A673 (cell line): ENCODE data around the gene ZIC5. TPM values are rescaled to one million over a fixed set of nuclear protein-coding genes. Genes with fewer than 3 reads are reported as not detected.
A peak's percentile ranks its signal among the peaks of the same experiment; 100 is the strongest.

Source experiments
- BruUV-seq: library from RNA; stranded (reverse); fragments of 400-500 nt; replicated peaks from 2 replicates; lab custom pipeline; 2021; lab: Mats Ljungman, UMichigan
- CTCF ChIA-PET: fragments of 300-600 bp; sonication (Branson Sonifier 250); formaldehyde crosslinking; loops from one replicate; lab custom pipeline; 2022; ENCODE audit warnings: antibody characterized with exemption; lab: Charles Lee
- POLR2A ChIA-PET: fragments of 300-600 bp; sonication (Branson Sonifier 250); formaldehyde crosslinking; loops from one replicate; lab custom pipeline; 2022; ENCODE audit warnings: antibody characterized with exemption; ENCODE audit not compliant: low non-redundant PET; lab: Charles Lee
- DNase-seq: peaks from one replicate; pipeline ENCODE4 v3.0.0-alpha.2; 2015; ENCODE audit warnings: low spot score
- H3K27ac ChIP-seq: fragments of 200-600 bp; sonication (generic); 2 replicates; pipeline ENCODE4 v1.5.1; 2016; ENCODE audit warnings: mixed run types, low read depth, mild to moderate bottlenecking, mixed read lengths, antibody characterized with exemption, low read length; ENCODE audit not compliant: poor library complexity, severe bottlenecking
- H3K27me3 ChIP-seq: fragments of 200-600 bp; sonication (generic); replicated peaks from 2 replicates; pipeline ENCODE4 v1.6.1; 2017; ENCODE audit warnings: mixed run types, low read depth, mild to moderate bottlenecking, mixed read lengths, antibody characterized with exemption, low read length; ENCODE audit not compliant: insufficient read depth, poor library complexity
- H3K36me3 ChIP-seq: fragments of 200-600 bp; sonication (generic); 2 replicates; pipeline ENCODE4 v1.6.1; 2016; ENCODE audit warnings: mixed run types, mild to moderate bottlenecking, mixed read lengths, antibody characterized with exemption, low read length; ENCODE audit not compliant: insufficient read depth, poor library complexity, severe bottlenecking
- H3K4me1 ChIP-seq: fragments of 200-600 bp; sonication (generic); 2 replicates; pipeline ENCODE4 v1.6.1; 2017; ENCODE audit warnings: mixed run types, mild to moderate bottlenecking, mixed read lengths, antibody characterized with exemption, low read length; ENCODE audit not compliant: insufficient read depth, poor library complexity, severe bottlenecking
- H3K4me3 ChIP-seq: fragments of 200-600 bp; sonication (generic); 2 replicates; pipeline ENCODE4 v1.5.1; 2016; ENCODE audit warnings: low read depth, mixed run types, mild to moderate bottlenecking, mixed read lengths, low read length; ENCODE audit not compliant: poor library complexity, severe bottlenecking
- H3K9me3 ChIP-seq: fragments of 200-600 bp; sonication (generic); 2 replicates; pipeline ENCODE4 v1.6.1; 2016; ENCODE audit warnings: mixed run types, low read depth, mild to moderate bottlenecking, mixed read lengths, antibody characterized with exemption, low read length; ENCODE audit not compliant: poor library complexity, severe bottlenecking
- EZH2 ChIP-seq: fragments of 200-600 bp; sonication (generic); IDR thresholded peaks from 2 replicates; pipeline ENCODE4 v1.6.1; 2017; ENCODE audit warnings: borderline replicate concordance, low read depth, mild to moderate bottlenecking, mixed read lengths, antibody characterized with exemption, low read length; ENCODE audit not compliant: poor library complexity, severe bottlenecking
- intact Hi-C: fragments of 100-400 bp; cut with micrococcal nuclease; formaldehyde crosslinking; loops from one replicate; pipeline ENCODE4 v1.10.0; 2022; ENCODE audit not compliant: unreplicated experiment
- total RNA-seq: library from RNA; stranded (reverse); gene quantifications from 2 replicates; pipeline ENCODE4 v1.2.3, GENCODE V29; 2021
- TF ChIP-seq, protein P1 (sequence below): fragments of 300-800, 200-600 bp; sonication (generic); conservative IDR thresholded peaks from 2 replicates; pipeline ENCODE4 v1.5.1; 2017; ENCODE audit warnings: low read depth, mild to moderate bottlenecking, antibody characterized with exemption, low read length, moderate library complexity, mixed read lengths

The ZIC5 gene
- total RNA-seq, 1 experiment from 2014 or later = 25.2 TPM

DNA sequence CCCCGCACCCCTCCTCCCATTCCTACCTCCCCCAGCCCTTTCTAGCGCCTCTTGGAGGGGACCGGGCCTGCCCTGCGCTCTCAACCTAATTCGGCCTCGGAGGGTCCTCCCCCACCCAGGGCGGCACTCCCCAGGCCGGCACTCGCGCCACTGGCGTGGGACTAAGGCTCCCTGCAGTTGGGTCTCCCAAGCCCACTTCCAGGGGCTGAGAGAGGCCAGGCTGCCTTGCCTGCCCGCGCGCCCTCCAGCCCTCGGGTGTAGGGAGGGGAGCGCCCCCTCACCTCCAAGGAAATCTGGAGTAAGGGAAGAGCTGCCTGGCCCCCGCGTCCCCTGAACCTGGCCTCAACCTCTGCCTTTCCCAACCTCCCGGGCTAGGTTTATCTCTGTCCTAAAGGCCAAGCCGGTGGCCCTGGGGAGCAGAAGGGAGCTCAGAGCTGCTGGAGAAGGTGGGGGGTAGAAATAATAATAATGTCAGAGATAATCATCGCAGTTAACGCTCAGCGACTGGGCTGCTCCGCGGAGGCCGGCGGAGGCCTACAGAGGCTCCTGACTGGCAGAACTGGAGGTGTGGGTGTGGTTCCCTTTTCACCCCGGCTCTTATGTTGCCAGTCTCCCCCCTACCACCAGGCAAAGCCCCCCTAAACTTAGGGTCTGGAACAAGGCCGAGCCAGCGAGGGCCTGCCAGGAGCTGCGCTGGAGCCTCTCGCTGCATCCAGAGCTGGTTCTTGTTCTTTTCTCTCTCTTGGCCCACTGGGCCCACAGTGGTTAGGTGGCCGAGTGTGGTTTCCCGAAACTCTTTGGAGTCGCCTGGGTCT lies 19.7 kb upstream of the ZIC5 start:
- intact Hi-C loops = loop anchor here (10.0 kb wide), 1 partner anchor 94 kb away; the partner anchor contains the start of gene PCCA
- DNase-seq = peak; percentile 64
- ChIA-PET CTCF (interaction anchor here (0.5 kb wide), 1 partner anchor 30 kb away, joined by 11 read pairs; no protein-coding TSS in a partner anchor), POLR2A (interaction anchor here (0.8 kb wide), 1 partner anchor 310 kb away, joined by 3 read pairs; no protein-coding TSS in a partner anchor)
- no peaks in the 10 kb centered on the region for H3K9me3 ChIP-seq
- TF ChIP-seq, protein P1, sequence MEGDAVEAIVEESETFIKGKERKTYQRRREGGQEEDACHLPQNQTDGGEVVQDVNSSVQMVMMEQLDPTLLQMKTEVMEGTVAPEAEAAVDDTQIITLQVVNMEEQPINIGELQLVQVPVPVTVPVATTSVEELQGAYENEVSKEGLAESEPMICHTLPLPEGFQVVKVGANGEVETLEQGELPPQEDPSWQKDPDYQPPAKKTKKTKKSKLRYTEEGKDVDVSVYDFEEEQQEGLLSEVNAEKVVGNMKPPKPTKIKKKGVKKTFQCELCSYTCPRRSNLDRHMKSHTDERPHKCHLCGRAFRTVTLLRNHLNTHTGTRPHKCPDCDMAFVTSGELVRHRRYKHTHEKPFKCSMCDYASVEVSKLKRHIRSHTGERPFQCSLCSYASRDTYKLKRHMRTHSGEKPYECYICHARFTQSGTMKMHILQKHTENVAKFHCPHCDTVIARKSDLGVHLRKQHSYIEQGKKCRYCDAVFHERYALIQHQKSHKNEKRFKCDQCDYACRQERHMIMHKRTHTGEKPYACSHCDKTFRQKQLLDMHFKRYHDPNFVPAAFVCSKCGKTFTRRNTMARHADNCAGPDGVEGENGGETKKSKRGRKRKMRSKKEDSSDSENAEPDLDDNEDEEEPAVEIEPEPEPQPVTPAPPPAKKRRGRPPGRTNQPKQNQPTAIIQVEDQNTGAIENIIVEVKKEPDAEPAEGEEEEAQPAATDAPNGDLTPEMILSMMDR = no peak
- TF ChIP-seq EZH2 = no peak
- H3K4me1 ChIP-seq = peaks cover 76% of the 10 kb centered on the region
- peak overlapping the region; percentile 23 for H3K4me3 ChIP-seq
- H3K27me3 ChIP-seq = no peaks in the 10 kb centered on the region
- BruUV-seq = no TSS peak
- peak overlapping the region; percentile 96 for H3K27ac ChIP-seq
- peaks cover 17% of the 10 kb centered on the region for H3K36me3 ChIP-seq

DNA sequence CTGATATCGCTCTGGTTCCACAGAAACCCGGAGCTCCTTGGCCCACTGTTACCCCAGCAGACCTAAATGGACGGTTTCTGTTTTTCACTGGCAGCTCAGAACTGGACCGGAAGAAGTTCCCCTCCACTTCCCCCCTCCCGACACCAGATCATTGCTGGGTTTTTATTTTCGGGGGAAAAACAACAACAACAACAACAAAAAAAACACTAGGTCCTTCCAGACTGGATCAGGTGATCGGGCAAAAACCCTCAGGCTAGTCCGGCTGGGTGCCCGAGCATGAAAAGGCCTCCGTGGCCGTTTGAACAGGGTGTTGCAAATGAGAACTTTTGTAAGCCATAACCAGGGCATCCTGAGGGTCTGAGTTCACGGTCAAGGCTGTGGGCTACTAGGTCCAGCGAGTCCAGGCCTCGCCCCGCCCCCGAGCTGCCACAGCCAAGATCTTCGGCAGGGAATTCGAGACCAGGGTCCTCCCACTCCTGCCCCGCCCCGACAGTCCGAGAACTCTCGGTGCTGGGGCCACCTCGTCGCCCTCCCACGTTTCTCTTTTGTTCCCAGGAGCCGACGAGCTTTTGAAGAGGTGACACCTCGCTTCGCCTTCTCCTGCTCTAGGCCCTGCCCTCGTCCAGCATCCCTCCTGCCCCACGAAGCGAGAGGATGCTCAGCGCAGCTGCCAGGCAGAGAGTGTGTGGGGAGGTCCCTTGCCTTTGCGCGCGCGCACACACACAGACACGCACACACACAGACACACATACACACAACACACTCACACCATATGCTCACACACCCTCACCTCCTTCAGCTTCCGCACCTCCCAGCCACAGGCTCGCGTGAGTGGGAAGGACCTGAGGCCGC lies 18.8 kb upstream of the ZIC5 start:
- ChIA-PET CTCF (no interaction called here), POLR2A (interaction anchor here (0.7 kb wide), 2 partner anchors 9 to 24 kb away, joined by 3 to 4 read pairs; partner anchors contain the start of gene ZIC2)
- no peak for TF ChIP-seq EZH2
- TF ChIP-seq, protein P1 = no peak
- H3K9me3 ChIP-seq = no peaks in the 10 kb centered on the region
- H3K4me3 ChIP-seq = peak overlapping the region; percentile 95
- H3K4me1 ChIP-seq = peaks cover 73% of the 10 kb centered on the region
- DNase-seq = peak; percentile 59
- peak overlapping the region; percentile 96 for H3K27ac ChIP-seq
- peaks cover 25% of the 10 kb centered on the region for H3K36me3 ChIP-seq
- intact Hi-C loops = loop anchor here (10.0 kb wide), 1 partner anchor 94 kb away; the partner anchor contains the start of gene PCCA
- BruUV-seq = no TSS peak
- H3K27me3 ChIP-seq = no peaks in the 10 kb centered on the region
